K562 (cell line): Measurements from ENCODE around the gene AHI1.

Experiments
- FOXK1 ChIP-seq: sonication (generic); formaldehyde crosslinking; IDR thresholded peaks from 2 replicates; pipeline ENCODE4 v1.8.0; 2022; ENCODE audit warnings: missing genetic modification reagents, mild to moderate bottlenecking, borderline replicate concordance
- HNRNPK ChIP-seq: fragments of 200-400 bp; formaldehyde crosslinking; IDR thresholded peaks from one replicate; pipeline ENCODE4 v1.6.1; 2018; ENCODE audit warnings: mild to moderate bottlenecking, low read depth, low read length; ENCODE audit not compliant: poor library complexity, severe bottlenecking
- PPARD ChIP-seq: fragments of 250-450 bp; sonication (Bioruptor Pico); IDR thresholded peaks from 2 replicates; pipeline ENCODE4 v1.8.0; 2022; ENCODE audit warnings: inconsistent platforms, mild to moderate bottlenecking, moderate library complexity
- ZNF75A ChIP-seq: fragments of 450-650 bp; formaldehyde crosslinking; IDR thresholded peaks from 2 replicates; pipeline ENCODE4 v1.4.0; 2020; ENCODE audit warnings: mild to moderate bottlenecking
- ZNF764 ChIP-seq: fragments of 250-450 bp; sonication (Bioruptor Pico); IDR thresholded peaks from 2 replicates; pipeline ENCODE4 v1.4.0; 2020; ENCODE audit warnings: low read depth, mild to moderate bottlenecking, moderate library complexity

DNA sequence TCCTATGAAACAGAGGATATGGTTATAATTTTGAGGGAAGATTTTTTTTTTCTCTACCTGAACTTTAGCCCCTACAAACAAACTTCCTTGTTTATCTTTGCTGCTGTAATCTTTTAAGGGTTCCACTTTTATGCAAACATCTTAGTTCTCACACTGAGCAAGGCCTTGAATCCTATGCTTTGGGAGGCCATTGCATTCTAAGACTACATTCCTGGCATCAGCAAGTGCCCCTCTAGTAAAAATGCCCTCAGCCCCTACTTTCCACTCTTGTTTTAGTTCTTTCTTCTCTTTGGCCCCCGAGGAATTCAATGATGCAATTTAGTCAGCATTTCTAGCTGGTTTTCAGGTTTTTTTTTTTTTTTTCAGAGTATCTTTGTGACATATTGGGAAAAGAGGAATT, 8.1 kb upstream of the AHI1 start:
- TF ChIP-seq ZNF764 (CRISPR knock-in tag) (no peak), FOXK1 (CRISPR knock-in tag) (no peak), ZNF75A (no peak), HNRNPK (no peak), PPARD (no peak)
